ENCODE data around the gene MRTO4.

DNA sequence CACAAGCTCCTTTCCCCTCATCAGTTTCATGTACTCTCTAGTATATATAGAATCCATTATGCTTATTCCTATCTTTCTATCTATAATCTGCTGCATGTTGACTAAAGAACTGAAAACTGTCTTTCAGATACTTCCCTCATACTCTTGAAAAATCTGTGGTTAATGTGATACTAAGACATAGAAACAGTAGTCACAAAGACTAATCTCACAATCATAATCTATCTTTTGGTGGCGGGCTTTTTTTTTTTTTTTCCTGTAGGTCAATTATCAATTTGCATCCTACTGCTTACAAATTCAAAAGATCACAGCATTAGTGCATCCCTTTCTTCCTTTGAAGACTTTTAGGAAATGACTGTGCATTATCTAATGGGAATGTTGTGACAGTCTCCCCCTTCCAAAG, 46.2 kb upstream of the MRTO4 start:
- no peak for TF ChIP-seq EZH2phosphoT487 (IDR thresholded peaks at IDR 0.05; ENCODE audit: insufficient read depth, low read depth)
- TF ChIP-seq EZH2 (IDR thresholded peaks at IDR 0.05; ENCODE audit: insufficient read depth, poor library complexity, severe bottlenecking) = no peak

Data from GM23248 (cell line).